ENCODE results near the gene C6orf89.

DNA sequence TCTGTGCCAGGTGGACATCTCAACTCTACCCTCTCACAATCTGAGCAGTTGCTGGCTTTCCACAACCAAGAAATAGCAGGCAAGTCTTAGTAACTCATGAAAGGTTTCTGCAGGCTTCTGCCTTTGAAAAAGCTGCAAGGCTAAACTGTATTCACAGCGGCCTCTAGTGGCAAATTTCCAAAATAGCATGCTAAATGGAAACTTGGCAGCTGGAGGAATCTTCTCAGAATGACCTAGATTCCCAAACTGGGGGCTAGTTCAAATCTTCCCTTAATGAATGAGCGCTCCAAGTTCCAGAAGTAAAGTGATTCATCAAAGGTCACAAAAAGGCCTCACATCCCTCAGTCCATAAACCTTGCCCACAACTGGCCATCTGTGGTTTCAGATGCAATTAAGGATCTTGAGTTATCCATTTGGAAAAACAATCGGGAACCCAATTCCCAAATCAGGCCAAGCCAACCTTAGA, 34.6 kb upstream of the C6orf89 start:
- TF ChIP-seq POLR2A (IDR thresholded peaks at IDR 0.05; ENCODE audit: low read depth, low read length) (no peak), POLR2AphosphoS5 (IDR thresholded peaks at IDR 0.05; ENCODE audit: low read depth, low read length) (no peak), TAF1 (IDR thresholded peaks at IDR 0.05; ENCODE audit: low read depth, low read length) (no peak), POU2F2 (IDR thresholded peaks at IDR 0.05; ENCODE audit: low read depth, low read length) (no peak)
